IMR-90 (cell line): ENCODE data around the gene DHFR. TPM values are rescaled to one million over a fixed set of nuclear protein-coding genes. Genes with fewer than 3 reads are reported as not detected.

Experiments used
- ATAC-seq: fragments of 200-7000 bp; cut with Tn5 transposase; 2 replicates; pipeline ENCODE4 v1.9.1; 2020; ENCODE audit warnings: low read depth, mild to moderate bottlenecking, moderate library complexity
- BruUV-seq: library from RNA; stranded (reverse); fragments of 400-500 nt; replicated peaks from 2 replicates; lab custom pipeline; 2021; lab: Mats Ljungman, UMichigan
- CTCF ChIA-PET: fragments of 300-600 bp; formaldehyde crosslinking; extraction: SDS; loops from one replicate; lab custom pipeline; 2021; ENCODE audit warnings: antibody characterized with exemption; lab: Yijun Ruan, JAX
- POLR2A ChIA-PET: fragments of 300-600 bp; sonication (Branson Sonifier 250); formaldehyde crosslinking; loops from one replicate; lab custom pipeline; 2022; ENCODE audit warnings: antibody characterized with exemption; ENCODE audit not compliant: unreplicated experiment; lab: Charles Lee
- DNase-seq: peaks from one replicate; pipeline ENCODE4 v3.0.0; 2013
- H2AFZ ChIP-seq: replicated peaks from 2 replicates; pipeline ENCODE3; 2013; ENCODE audit warnings: low read length, mild to moderate bottlenecking; ENCODE audit not compliant: poor library complexity
- H2AK5ac ChIP-seq: 2 replicates; pipeline ENCODE4 v1.6.1; 2013; ENCODE audit warnings: low read depth, low read length, inconsistent platforms
- H2AK9ac ChIP-seq: replicated peaks from 2 replicates; pipeline ENCODE3; 2013; ENCODE audit warnings: mild to moderate bottlenecking, low read depth, low read length, moderate library complexity; ENCODE audit not compliant: poor library complexity
- H2BK120ac ChIP-seq: 2 replicates; pipeline ENCODE4 v1.6.1; 2013; ENCODE audit warnings: low read depth, low read length, inconsistent platforms
- H2BK15ac ChIP-seq: 3 replicates; pipeline ENCODE4 v1.6.1; 2013; ENCODE audit warnings: low read depth, low read length, inconsistent platforms
- H2BK20ac ChIP-seq: 2 replicates; pipeline ENCODE4 v1.6.1; 2013; ENCODE audit warnings: low read depth, mild to moderate bottlenecking, inconsistent platforms, low read length, moderate library complexity
- H2BK5ac ChIP-seq: 2 replicates; pipeline ENCODE4 v1.6.1; 2013; ENCODE audit warnings: mild to moderate bottlenecking, low read depth, low read length, inconsistent platforms; ENCODE audit not compliant: poor library complexity, severe bottlenecking
- H3K14ac ChIP-seq: replicated peaks from 2 replicates; pipeline ENCODE4 v1.6.1; 2013; ENCODE audit warnings: low read depth, low read length, inconsistent platforms
- H3K18ac ChIP-seq: 2 replicates; pipeline ENCODE4 v1.6.1; 2013; ENCODE audit warnings: low read depth, low read length, control low read depth
- H3K23ac ChIP-seq: 2 replicates; pipeline ENCODE4 v1.6.1; 2013; ENCODE audit warnings: low read depth, low read length, inconsistent platforms
- H3K27ac ChIP-seq: 2 replicates; pipeline ENCODE4 v1.5.1; 2013; ENCODE audit warnings: mild to moderate bottlenecking, control low read depth, low read length; ENCODE audit not compliant: insufficient read depth
- H3K27me3 ChIP-seq: 2 replicates; pipeline ENCODE4 v1.6.1; 2013; ENCODE audit warnings: low read length; ENCODE audit not compliant: control insufficient read depth, insufficient read depth
- H3K36me3 ChIP-seq: 2 replicates; pipeline ENCODE4 v1.6.1; 2013; ENCODE audit warnings: low read length, mixed read lengths; ENCODE audit not compliant: control insufficient read depth, insufficient read depth
- H3K4ac ChIP-seq: 2 replicates; pipeline ENCODE4 v1.6.1; 2013; ENCODE audit warnings: low read depth, low read length, inconsistent platforms
- H3K4me1 ChIP-seq: 2 replicates; pipeline ENCODE4 v1.6.1; 2013; ENCODE audit warnings: low read length, mixed read lengths; ENCODE audit not compliant: control insufficient read depth, insufficient read depth
- H3K4me2 ChIP-seq: 2 replicates; pipeline ENCODE4 v1.6.1; 2013; ENCODE audit warnings: low read depth, mild to moderate bottlenecking, control low read depth, low read length, moderate library complexity
- H3K4me3 ChIP-seq: 2 replicates; pipeline ENCODE4 v1.5.1; 2013; ENCODE audit warnings: low read depth, mild to moderate bottlenecking, control low read depth, low read length, moderate library complexity; ENCODE audit not compliant: insufficient read depth
- H3K56ac ChIP-seq: 2 replicates; pipeline ENCODE4 v1.6.1; 2013; ENCODE audit warnings: low read length, inconsistent platforms; ENCODE audit not compliant: insufficient read depth; ENCODE audit errors: extremely low read depth
- H3K79me1 ChIP-seq, 2 experiments: 2 replicates each; pipeline ENCODE4 v1.6.1; 2013; ENCODE audit warnings: low read length in 2 of 2, inconsistent platforms in 1 of 2, low read depth in 1 of 2
- H3K9ac ChIP-seq: 2 replicates; pipeline ENCODE4 v1.6.1; 2013; ENCODE audit warnings: low read depth, low read length, control low read depth
- H3K9me1 ChIP-seq: 2 replicates; pipeline ENCODE4 v1.6.1; 2013; ENCODE audit warnings: low read length, inconsistent platforms; ENCODE audit not compliant: insufficient read depth
- H3K9me3 ChIP-seq: 2 replicates; pipeline ENCODE4 v1.6.1; 2013; ENCODE audit warnings: low read length; ENCODE audit not compliant: control insufficient read depth, insufficient read depth
- H4K20me1 ChIP-seq: 2 replicates; pipeline ENCODE4 v1.6.1; 2013; ENCODE audit warnings: low read length, inconsistent platforms; ENCODE audit not compliant: insufficient read depth
- H4K5ac ChIP-seq: 2 replicates; pipeline ENCODE4 v1.6.1; 2013; ENCODE audit warnings: mild to moderate bottlenecking, low read depth, low read length, control low read depth
- H4K8ac ChIP-seq, 2 experiments: 2 replicates each; pipeline ENCODE4 v1.6.1; 2013; ENCODE audit warnings: low read depth in 2 of 2, low read length in 2 of 2, control low read depth in 1 of 2, inconsistent platforms in 1 of 2
- H4K91ac ChIP-seq: 2 replicates; pipeline ENCODE4 v1.6.1; 2013; ENCODE audit warnings: low read depth, low read length, inconsistent platforms; ENCODE audit not compliant: insufficient read depth
- NFE2L2 ChIP-seq: fragments of 150-350 bp; IDR thresholded peaks from 2 replicates; pipeline ENCODE4 v1.6.1; 2016; ENCODE audit warnings: low read depth, mild to moderate bottlenecking, low read length
- POLR2A ChIP-seq: IDR thresholded peaks from 2 replicates; pipeline ENCODE4 v1.6.1; 2012; ENCODE audit warnings: mild to moderate bottlenecking, low read depth, low read length
- SMC3 ChIP-seq: fragments of 150-350 bp; IDR thresholded peaks from 2 replicates; pipeline ENCODE4 v1.6.1; 2016; ENCODE audit warnings: low read depth, mild to moderate bottlenecking, antibody characterized with exemption, low read length, moderate library complexity
- WGBS, 2 experiments: methylation state at CpG; one replicate each; pipeline versions ENCODE4 v1.1.5 to v1.1.7; 2013; ENCODE audit warnings: missing lambda C conversion rate in 2 of 2; ENCODE audit not compliant: insufficient read length in 1 of 2; ENCODE audit errors: extremely low coverage in 2 of 2; 5-methylcytosine and 5-hydroxymethylcytosine counted together
- dilution Hi-C: fragments of 300-500 bp; cut with HindIII; formaldehyde crosslinking; loops from one replicate; pipeline ENCODE4 v1.14.3; 2018; ENCODE audit warnings: low sequenced_read_pairs; ENCODE audit not compliant: unreplicated experiment
- in situ Hi-C: fragments of 300-500 bp; cut with MboI; formaldehyde crosslinking; loops from 3 replicates; pipeline ENCODE4 v1.14.3; 2019; ENCODE audit warnings: low sequenced_read_pairs, inconsistent platforms, mixed read lengths
- intact Hi-C: fragments of 100-400 bp; cut with micrococcal nuclease; formaldehyde crosslinking; loops from 2 replicates; pipeline ENCODE4 v1.10.0; 2022
- polyA plus RNA-seq, 3 experiments: library from polyadenylated mRNA; depleted of rRNA; stranded (reverse); fragments of >200 nt; gene quantifications; 2 replicates each; pipeline ENCODE4 v1.2.3, GENCODE V29; 2012; ENCODE audit warnings: low replicate concordance in 1 of 3
- total RNA-seq: library from RNA; depleted of rRNA; stranded (reverse); fragments of >200 nt; gene quantifications from 2 replicates; pipeline ENCODE4 v1.2.3, GENCODE V29; 2012
- TF ChIP-seq, protein P1 (sequence below): conservative IDR thresholded peaks from 2 replicates; pipeline ENCODE4 v1.5.1; 2012; ENCODE audit warnings: mild to moderate bottlenecking, low read depth, low read length, improper control_type of control experiment

Gene DHFR
- total and polyA plus RNA-seq, 2 of the 4 experiments (the other 2 are of a cell fraction) = 20.6 to 29.4 TPM

DNA sequence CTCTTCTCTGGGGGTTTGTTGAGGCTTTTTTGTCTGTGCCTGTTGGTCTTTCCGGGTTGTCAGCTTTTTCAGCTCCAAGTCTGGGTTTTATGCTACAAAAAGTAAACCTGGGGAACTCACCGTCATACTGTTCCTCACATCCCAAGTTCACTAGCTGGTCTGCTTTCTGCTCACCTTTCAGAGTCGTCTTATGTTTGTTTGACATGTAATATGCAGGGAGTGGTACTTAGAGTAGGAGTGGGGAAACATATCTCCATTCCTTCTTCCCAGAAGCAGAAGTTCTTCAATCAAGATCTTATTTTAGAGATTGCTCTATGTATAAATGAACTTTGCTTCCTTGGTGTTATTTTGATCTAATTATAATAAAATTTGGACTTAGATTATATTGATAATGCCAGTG is 41.7 kb upstream of the DHFR start:
- Histone ChIP-seq H3K14ac (no peak overlapping the region), H2AK9ac (no peak overlapping the region), H2BK120ac (no peak overlapping the region), H4K8ac (no peak overlapping the region), H2AFZ (no peak overlapping the region), H3K79me1 (peaks cover 6 to 7% of the 10 kb centered on the region in 2 experiments; a peak in 3 of 4 replicates), H4K5ac (no peak overlapping the region), H3K4me2 (no peak overlapping the region), H2BK15ac (no peak overlapping the region), H2BK20ac (no peak overlapping the region), H3K4me1 (no peaks in the 10 kb centered on the region), H2AK5ac (no peak overlapping the region), H3K9ac (no peak overlapping the region), H3K9me3 (no peaks in the 10 kb centered on the region), H3K27me3 (no peaks in the 10 kb centered on the region), H3K56ac (no peak overlapping the region), H3K9me1 (peaks cover 4% of the 10 kb centered on the region; the same call in 1 of the 2 replicates), H3K4me3 (no peak overlapping the region), H3K36me3 (peaks cover 4% of the 10 kb centered on the region; the same call in 1 of the 2 replicates), H4K20me1 (no peaks in the 10 kb centered on the region), H3K23ac (no peak overlapping the region), H4K91ac (no peak overlapping the region), H3K18ac (no peak overlapping the region), H3K27ac (no peak overlapping the region), H3K4ac (no peak overlapping the region), H2BK5ac (no peak overlapping the region)
- TF ChIP-seq POLR2A (no peak), NFE2L2 (no peak), SMC3 (no peak)
- TF ChIP-seq, protein P1, sequence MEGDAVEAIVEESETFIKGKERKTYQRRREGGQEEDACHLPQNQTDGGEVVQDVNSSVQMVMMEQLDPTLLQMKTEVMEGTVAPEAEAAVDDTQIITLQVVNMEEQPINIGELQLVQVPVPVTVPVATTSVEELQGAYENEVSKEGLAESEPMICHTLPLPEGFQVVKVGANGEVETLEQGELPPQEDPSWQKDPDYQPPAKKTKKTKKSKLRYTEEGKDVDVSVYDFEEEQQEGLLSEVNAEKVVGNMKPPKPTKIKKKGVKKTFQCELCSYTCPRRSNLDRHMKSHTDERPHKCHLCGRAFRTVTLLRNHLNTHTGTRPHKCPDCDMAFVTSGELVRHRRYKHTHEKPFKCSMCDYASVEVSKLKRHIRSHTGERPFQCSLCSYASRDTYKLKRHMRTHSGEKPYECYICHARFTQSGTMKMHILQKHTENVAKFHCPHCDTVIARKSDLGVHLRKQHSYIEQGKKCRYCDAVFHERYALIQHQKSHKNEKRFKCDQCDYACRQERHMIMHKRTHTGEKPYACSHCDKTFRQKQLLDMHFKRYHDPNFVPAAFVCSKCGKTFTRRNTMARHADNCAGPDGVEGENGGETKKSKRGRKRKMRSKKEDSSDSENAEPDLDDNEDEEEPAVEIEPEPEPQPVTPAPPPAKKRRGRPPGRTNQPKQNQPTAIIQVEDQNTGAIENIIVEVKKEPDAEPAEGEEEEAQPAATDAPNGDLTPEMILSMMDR = no peak
- in situ Hi-C loops = no loop called here
- no peak for ATAC-seq
- intact Hi-C loops = no loop called here
- ChIA-PET CTCF (no interaction called here), POLR2A (no interaction called here)
- dilution Hi-C loops = no loop called here
- DNase-seq = no peak
- BruUV-seq = no TSS peak
- no CpG with 5 or more reads among the region's 3 CpGs for WGBS, 2 experiments
